ENCODE measurements around the gene DSCAM. TPM values are rescaled to one million over a fixed set of nuclear protein-coding genes. Genes with fewer than 3 reads are reported as not detected.

DSCAM gene
- total RNA-seq, 1 donor = not detected

GRCh38 chr21:40016667-40017066, 830.3 kb downstream of the DSCAM start:
- no peak for TF ChIP-seq CTCF (IDR thresholded peaks at IDR 0.05; ENCODE audit: insufficient read depth, low read length)
- no peak overlapping the region for H3K4me3 ChIP-seq (ENCODE audit: low read depth, low read length)
- no peak for DNase-seq (ENCODE audit: low read depth)

DNA sequence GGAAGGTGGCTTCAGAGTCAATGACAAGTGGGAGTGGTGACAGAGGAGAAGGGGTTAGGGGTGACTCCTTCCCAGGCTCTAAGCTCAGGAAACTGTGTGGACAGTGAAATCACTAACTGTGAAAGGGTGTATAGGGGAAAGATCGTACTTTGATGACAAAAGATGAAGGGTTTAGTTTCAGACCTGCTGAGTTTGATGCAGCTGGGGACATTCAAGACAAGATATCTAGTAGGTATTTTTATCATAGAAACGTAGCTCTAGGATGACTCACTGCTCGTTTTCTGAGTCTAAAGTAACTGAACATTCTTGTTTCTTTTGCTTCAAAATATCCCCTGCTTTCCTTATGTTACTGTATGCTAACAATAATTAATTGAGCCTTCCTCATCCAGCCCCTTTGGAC, 830.7 kb downstream of the DSCAM start:
- no peak for TF ChIP-seq CTCF (IDR thresholded peaks at IDR 0.05; ENCODE audit: insufficient read depth, low read length)
- no peak for DNase-seq (ENCODE audit: low read depth)
- no peak overlapping the region for H3K4me3 ChIP-seq (ENCODE audit: low read depth, low read length)

GRCh38 chr21:40015818-40016217, 831.1 kb downstream of the DSCAM start:
- H3K4me3 ChIP-seq (ENCODE audit: low read depth, low read length) = no peak overlapping the region
- no peak for DNase-seq (ENCODE audit: low read depth)
- no peak for TF ChIP-seq CTCF (IDR thresholded peaks at IDR 0.05; ENCODE audit: insufficient read depth, low read length)

DNA sequence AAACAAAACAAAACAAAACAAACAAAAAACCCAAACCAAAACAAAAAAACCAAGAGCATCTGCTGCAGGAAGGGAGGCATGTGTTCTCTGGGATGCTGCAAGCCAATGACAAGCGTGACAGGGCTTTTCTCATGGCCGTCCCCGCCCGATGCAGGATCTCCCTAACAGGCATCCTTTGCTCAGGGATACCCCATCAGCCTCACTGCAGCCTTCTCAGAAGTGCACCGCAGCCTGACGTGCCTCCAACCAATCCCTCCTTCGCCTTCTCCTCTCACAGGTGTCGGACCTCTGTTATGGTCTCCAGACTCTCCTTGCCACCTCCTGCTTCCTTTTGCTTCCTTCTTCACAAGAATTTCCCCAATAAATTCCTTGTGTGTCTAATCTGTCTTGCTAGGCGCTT, 832.6 kb downstream of the DSCAM start:
- no peak overlapping the region for H3K4me3 ChIP-seq (ENCODE audit: low read depth, low read length)
- DNase-seq (ENCODE audit: low read depth) = no peak
- no peak for TF ChIP-seq CTCF (IDR thresholded peaks at IDR 0.05; ENCODE audit: insufficient read depth, low read length)

DNA sequence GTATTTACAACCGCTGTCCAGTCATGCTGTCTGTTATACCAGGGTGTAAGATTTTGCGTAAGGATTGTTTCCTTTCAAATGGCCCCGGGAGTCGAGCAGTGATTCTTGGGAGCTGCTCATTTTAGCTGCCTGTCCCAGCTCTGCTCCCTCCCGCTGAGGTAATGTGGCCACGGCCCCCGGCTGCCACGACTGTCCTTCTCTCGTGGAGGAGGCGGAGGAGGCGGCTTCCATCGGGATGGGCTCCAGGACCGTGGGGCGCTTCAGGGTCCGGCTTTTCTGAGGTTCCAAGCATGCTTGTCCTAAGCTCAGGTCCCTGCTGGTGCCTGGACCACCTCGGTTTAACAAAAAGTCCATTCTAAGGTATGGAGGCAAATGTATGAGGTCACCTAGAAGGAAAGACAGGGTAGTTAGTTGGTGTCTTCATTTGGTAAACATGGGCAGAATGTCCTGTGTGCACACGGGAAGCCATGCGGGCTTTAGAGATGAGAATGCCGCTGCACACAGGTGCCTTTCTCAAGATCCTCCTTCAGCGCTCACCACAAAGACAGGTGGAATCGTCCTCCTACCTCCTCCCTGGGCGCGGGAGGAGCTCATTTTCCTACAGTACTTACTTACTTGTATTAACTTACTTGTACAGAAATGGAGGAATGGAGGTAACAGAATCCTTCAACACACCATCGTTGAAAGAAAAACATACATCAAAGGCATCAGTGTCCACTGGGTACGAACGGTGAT, 833.8 kb downstream of the DSCAM start:
- no peak for TF ChIP-seq CTCF (IDR thresholded peaks at IDR 0.05; ENCODE audit: insufficient read depth, low read length)
- no peak for DNase-seq (ENCODE audit: low read depth)
- H3K4me3 ChIP-seq (ENCODE audit: low read depth, low read length) = no peak overlapping the region

GRCh38 chr21:40011371-40011770, 835.6 kb downstream of the DSCAM start:
- TF ChIP-seq CTCF (IDR thresholded peaks at IDR 0.05; ENCODE audit: insufficient read depth, low read length) = no peak

GRCh38 chr21:40002978-40003377, 844.0 kb downstream of the DSCAM start:
- no peak for DNase-seq (ENCODE audit: low read depth)
- no peak overlapping the region for H3K4me3 ChIP-seq (ENCODE audit: low read depth, low read length)
- no peak for TF ChIP-seq CTCF (IDR thresholded peaks at IDR 0.05; ENCODE audit: insufficient read depth, low read length)

More at GRCh38 chr21:40011371-40011770, 835.6 kb downstream of the DSCAM start:
- no peak for DNase-seq (ENCODE audit: low read depth)
- no peak overlapping the region for H3K4me3 ChIP-seq (ENCODE audit: low read depth, low read length)
